BLaER1 (cell line): ENCODE results near the gene RPF1.
A peak's percentile ranks its signal among the peaks of the same experiment; 100 is the strongest.

Experiments
- H3K27ac ChIP-seq: shearing (Covaris generic); formaldehyde crosslinking; 2 replicates; pipeline ENCODE4 v1.8.1; 2022
- H3K27me3 ChIP-seq: shearing (Covaris generic); formaldehyde crosslinking; 2 replicates; pipeline ENCODE4 v1.8.1; 2022
- H3K36me3 ChIP-seq: shearing (Covaris generic); formaldehyde crosslinking; 2 replicates; pipeline ENCODE4 v1.8.1; 2022
- H3K4me1 ChIP-seq: shearing (Covaris generic); formaldehyde crosslinking; 2 replicates; pipeline ENCODE4 v1.8.1; 2022
- H3K4me2 ChIP-seq: shearing (Covaris generic); formaldehyde crosslinking; 2 replicates; pipeline ENCODE4 v1.8.1; 2022
- H3K4me3 ChIP-seq: shearing (Covaris generic); formaldehyde crosslinking; 2 replicates; pipeline ENCODE4 v1.8.1; 2022
- H3K9ac ChIP-seq: shearing (Covaris generic); formaldehyde crosslinking; 2 replicates; pipeline ENCODE4 v1.8.1; 2022
- H3K9me3 ChIP-seq: shearing (Covaris generic); formaldehyde crosslinking; 2 replicates; pipeline ENCODE4 v1.8.1; 2022
- H4K20me1 ChIP-seq: shearing (Covaris generic); formaldehyde crosslinking; 2 replicates; pipeline ENCODE4 v1.8.1; 2022
- Cebpa-rat ChIP-seq: shearing (Covaris generic); IDR thresholded peaks from 2 replicates; pipeline ENCODE4 v1.8.1; 2022

RPF1 gene

GRCh38 chr1:84508510-84508909, 29.4 kb downstream of the RPF1 start:
- H3K4me1 ChIP-seq: peaks cover 25% of the 10 kb centered on the region
- no peak overlapping the region for H3K4me2 ChIP-seq
- H3K4me3 ChIP-seq: no peak overlapping the region
- no peaks in the 10 kb centered on the region for H3K27me3 ChIP-seq
- no peak for TF ChIP-seq Cebpa-rat
- no peak overlapping the region for H3K27ac ChIP-seq
- H3K9ac ChIP-seq: no peak overlapping the region
- H4K20me1 ChIP-seq: peaks cover 20% of the 10 kb centered on the region
- peaks cover 11% of the 10 kb centered on the region; the same call in 1 of the 2 replicates for H3K9me3 ChIP-seq
- H3K36me3 ChIP-seq: peaks cover 9% of the 10 kb centered on the region; the same call in 1 of the 2 replicates

- TF ChIP-seq Cebpa-rat: no peak
- Histone ChIP-seq H3K9ac (no peak overlapping the region), H3K36me3 (peaks cover 9% of the 10 kb centered on the region; the same call in 1 of the 2 replicates), H3K9me3 (peaks cover 11% of the 10 kb centered on the region; the same call in 1 of the 2 replicates), H3K27ac (no peak overlapping the region), H3K4me1 (peaks cover 20% of the 10 kb centered on the region), H3K4me3 (no peak overlapping the region), H4K20me1 (peaks cover 15% of the 10 kb centered on the region), H3K4me2 (no peak overlapping the region), H3K27me3 (no peaks in the 10 kb centered on the region)
Observed at GRCh38 chr1:84509029-84509428, 30.0 kb downstream of the RPF1 start.

GRCh38 chr1:84510165-84510564, 31.1 kb downstream of the RPF1 start:
- Histone ChIP-seq H3K4me1 (peaks cover 11% of the 10 kb centered on the region), H3K27ac (no peak overlapping the region), H4K20me1 (peaks cover 4% of the 10 kb centered on the region), H3K27me3 (no peaks in the 10 kb centered on the region), H3K36me3 (peaks cover 9% of the 10 kb centered on the region; the same call in 1 of the 2 replicates), H3K4me3 (no peak overlapping the region), H3K4me2 (no peak overlapping the region), H3K9me3 (peaks cover 11% of the 10 kb centered on the region; the same call in 1 of the 2 replicates), H3K9ac (no peak overlapping the region)
- no peak for TF ChIP-seq Cebpa-rat

- Histone ChIP-seq H3K9ac (no peak overlapping the region), H3K27ac (no peak overlapping the region), H3K4me3 (no peak overlapping the region), H3K9me3 (peaks cover 11% of the 10 kb centered on the region; the same call in 1 of the 2 replicates), H3K4me2 (no peak overlapping the region), H3K4me1 (peaks cover 11% of the 10 kb centered on the region), H3K36me3 (peaks cover 9% of the 10 kb centered on the region; the same call in 1 of the 2 replicates), H3K27me3 (no peaks in the 10 kb centered on the region), H4K20me1 (no peaks in the 10 kb centered on the region)
- no peak for TF ChIP-seq Cebpa-rat
Observed at GRCh38 chr1:84510668-84511067, 31.6 kb downstream of the RPF1 start.

DNA sequence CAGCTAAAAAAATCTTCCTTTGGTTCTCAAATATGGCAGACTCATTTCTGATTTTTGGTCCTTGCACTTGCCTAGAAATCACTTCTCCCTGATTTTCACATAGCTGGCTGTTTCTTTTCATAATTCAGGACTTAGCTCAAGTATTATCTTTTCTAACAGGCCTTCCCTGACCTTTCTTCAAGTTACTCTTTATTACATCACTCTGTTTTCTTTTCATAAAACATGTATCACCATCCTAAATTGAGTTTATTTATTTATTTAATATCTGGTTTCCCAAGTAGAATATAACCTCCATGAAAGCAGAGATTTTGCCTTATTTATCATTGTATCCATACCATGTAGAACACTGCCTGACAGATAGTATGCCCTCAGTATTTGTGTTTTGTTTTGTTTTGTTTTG, 45.5 kb downstream of the RPF1 start:
- H3K9me3 ChIP-seq: no peaks in the 10 kb centered on the region
- H3K4me1 ChIP-seq: no peaks in the 10 kb centered on the region
- H3K36me3 ChIP-seq: no peaks in the 10 kb centered on the region
- no peaks in the 10 kb centered on the region for H4K20me1 ChIP-seq
- H3K9ac ChIP-seq: no peak overlapping the region
- TF ChIP-seq Cebpa-rat: no peak
- H3K4me3 ChIP-seq: no peak overlapping the region
- no peaks in the 10 kb centered on the region for H3K27me3 ChIP-seq
- no peak overlapping the region for H3K27ac ChIP-seq
- no peak overlapping the region for H3K4me2 ChIP-seq

GRCh38 chr1:84525779-84526178, 46.7 kb downstream of the RPF1 start:
- Histone ChIP-seq H3K27me3 (no peaks in the 10 kb centered on the region), H3K4me2 (no peak overlapping the region), H4K20me1 (no peaks in the 10 kb centered on the region), H3K4me1 (no peaks in the 10 kb centered on the region), H3K36me3 (no peaks in the 10 kb centered on the region), H3K9ac (no peak overlapping the region), H3K9me3 (no peaks in the 10 kb centered on the region), H3K4me3 (no peak overlapping the region), H3K27ac (no peak overlapping the region)
- no peak for TF ChIP-seq Cebpa-rat

DNA sequence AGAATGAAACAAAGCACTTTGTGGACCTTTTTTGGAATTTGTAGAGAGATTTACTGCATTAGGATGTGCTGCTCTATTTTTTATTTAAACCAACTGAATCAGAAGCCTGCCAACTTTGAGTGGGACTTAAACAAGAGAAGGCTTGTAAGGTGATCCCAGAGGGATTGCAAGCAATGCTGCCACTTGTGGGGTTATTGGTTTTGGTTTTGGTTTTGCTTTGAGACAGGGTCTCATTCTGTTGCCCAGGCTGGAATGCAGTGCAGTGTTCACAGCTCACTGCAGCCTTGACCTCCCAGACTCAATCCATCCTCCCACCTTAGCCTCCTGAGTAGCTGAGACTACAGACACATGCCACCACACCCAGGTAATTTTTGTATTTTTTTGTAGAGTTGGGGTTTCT, 59.5 kb downstream of the RPF1 start:
- no peak for TF ChIP-seq Cebpa-rat
- H3K9ac ChIP-seq: no peak overlapping the region
- H3K4me1 ChIP-seq: peaks cover 9% of the 10 kb centered on the region
- no peaks in the 10 kb centered on the region for H4K20me1 ChIP-seq
- no peaks in the 10 kb centered on the region for H3K36me3 ChIP-seq
- peak overlapping the region; percentile 34 for H3K4me2 ChIP-seq
- no peak overlapping the region for H3K4me3 ChIP-seq
- no peak overlapping the region for H3K27ac ChIP-seq
- H3K9me3 ChIP-seq: no peaks in the 10 kb centered on the region
- H3K27me3 ChIP-seq: no peaks in the 10 kb centered on the region

DNA sequence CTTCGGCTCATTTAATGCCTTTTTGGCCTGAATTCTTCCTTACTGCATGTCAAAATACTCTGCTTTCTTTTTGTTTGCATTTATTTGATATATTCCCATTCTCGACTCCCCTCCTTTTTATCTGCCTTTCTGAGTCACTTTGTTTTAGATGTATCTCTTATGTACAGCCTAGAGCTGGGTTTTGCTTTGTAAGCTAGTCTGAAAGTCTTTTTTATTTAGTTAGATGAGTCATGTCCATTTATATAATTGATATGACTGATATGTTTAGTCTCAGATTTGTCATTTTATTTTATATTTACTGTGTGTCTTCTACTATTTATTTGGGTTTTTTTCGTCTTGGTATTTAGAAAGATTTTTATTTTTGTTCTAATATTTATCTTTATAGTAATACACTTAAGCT, 60.9 kb downstream of the RPF1 start:
- Histone ChIP-seq H4K20me1 (no peaks in the 10 kb centered on the region), H3K4me2 (no peak overlapping the region), H3K36me3 (no peaks in the 10 kb centered on the region), H3K4me1 (peaks cover 9% of the 10 kb centered on the region), H3K9me3 (no peaks in the 10 kb centered on the region), H3K27ac (no peak overlapping the region), H3K9ac (no peak overlapping the region), H3K27me3 (no peaks in the 10 kb centered on the region), H3K4me3 (no peak overlapping the region)
- TF ChIP-seq Cebpa-rat: no peak

DNA sequence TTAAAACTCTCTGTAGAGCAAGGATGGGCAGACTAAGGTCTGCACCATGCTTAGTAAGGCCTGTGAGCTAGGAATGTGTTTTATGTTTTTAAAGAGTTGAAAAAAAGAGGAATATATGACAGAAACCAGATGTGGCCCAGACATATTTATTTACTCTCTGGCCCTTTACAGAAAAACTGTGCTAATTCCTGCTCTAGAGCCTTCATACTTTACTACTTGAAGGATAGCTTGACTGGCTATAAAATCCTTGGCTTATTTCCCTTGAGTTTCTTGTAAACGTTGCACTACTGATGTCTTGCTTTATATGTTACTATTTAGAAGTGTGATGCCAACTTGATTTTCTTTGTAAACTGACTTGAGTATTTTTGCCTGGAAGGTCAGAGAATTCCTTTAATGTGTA, 61.7 kb downstream of the RPF1 start:
- Histone ChIP-seq H3K9ac (no peak overlapping the region), H3K27me3 (no peaks in the 10 kb centered on the region), H3K9me3 (no peaks in the 10 kb centered on the region), H3K27ac (no peak overlapping the region), H4K20me1 (no peaks in the 10 kb centered on the region), H3K36me3 (no peaks in the 10 kb centered on the region), H3K4me3 (no peak overlapping the region), H3K4me2 (no peak overlapping the region), H3K4me1 (peaks cover 9% of the 10 kb centered on the region)
- TF ChIP-seq Cebpa-rat: no peak

GRCh38 chr1:84541679-84542078, 62.6 kb downstream of the RPF1 start:
- Histone ChIP-seq H3K4me1 (peaks cover 9% of the 10 kb centered on the region), H3K4me2 (no peak overlapping the region), H3K9me3 (no peaks in the 10 kb centered on the region), H3K4me3 (no peak overlapping the region), H3K36me3 (no peaks in the 10 kb centered on the region), H3K27ac (no peak overlapping the region), H3K9ac (no peak overlapping the region), H4K20me1 (no peaks in the 10 kb centered on the region), H3K27me3 (no peaks in the 10 kb centered on the region)
- TF ChIP-seq Cebpa-rat: no peak
